GM18861 (cell line): ENCODE results near the gene CELSR2.

Experiments used
- ATAC-seq: cut with Tn5 transposase; IDR thresholded peaks from one replicate; pipeline ENCODE4 v1.9.1; 2021; ENCODE audit not compliant: unreplicated experiment

CELSR2 gene

DNA sequence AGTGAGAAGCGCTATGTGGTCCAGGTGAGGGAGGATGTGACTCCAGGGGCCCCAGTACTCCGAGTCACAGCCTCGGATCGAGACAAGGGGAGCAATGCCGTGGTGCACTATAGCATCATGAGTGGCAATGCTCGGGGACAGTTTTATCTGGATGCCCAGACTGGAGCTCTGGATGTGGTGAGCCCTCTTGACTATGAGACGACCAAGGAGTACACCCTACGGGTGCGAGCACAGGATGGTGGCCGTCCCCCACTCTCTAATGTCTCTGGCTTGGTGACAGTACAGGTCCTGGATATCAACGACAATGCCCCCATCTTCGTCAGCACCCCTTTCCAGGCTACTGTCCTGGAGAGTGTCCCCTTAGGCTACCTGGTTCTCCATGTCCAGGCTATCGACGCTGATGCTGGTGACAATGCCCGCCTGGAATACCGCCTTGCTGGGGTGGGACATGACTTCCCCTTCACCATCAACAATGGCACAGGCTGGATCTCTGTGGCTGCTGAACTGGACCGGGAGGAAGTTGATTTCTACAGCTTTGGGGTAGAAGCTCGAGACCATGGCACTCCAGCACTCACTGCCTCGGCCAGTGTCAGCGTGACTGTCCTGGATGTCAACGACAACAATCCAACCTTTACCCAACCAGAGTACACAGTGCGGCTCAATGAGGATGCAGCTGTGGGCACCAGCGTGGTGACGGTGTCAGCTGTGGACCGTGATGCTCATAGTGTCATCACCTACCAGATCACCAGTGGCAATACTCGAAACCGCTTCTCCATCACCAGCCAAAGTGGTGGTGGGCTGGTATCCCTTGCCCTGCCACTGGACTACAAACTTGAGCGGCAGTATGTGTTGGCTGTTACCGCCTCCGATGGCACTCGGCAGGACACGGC is 2.2 kb downstream of the CELSR2 start:
- ATAC-seq, result no peak

DNA sequence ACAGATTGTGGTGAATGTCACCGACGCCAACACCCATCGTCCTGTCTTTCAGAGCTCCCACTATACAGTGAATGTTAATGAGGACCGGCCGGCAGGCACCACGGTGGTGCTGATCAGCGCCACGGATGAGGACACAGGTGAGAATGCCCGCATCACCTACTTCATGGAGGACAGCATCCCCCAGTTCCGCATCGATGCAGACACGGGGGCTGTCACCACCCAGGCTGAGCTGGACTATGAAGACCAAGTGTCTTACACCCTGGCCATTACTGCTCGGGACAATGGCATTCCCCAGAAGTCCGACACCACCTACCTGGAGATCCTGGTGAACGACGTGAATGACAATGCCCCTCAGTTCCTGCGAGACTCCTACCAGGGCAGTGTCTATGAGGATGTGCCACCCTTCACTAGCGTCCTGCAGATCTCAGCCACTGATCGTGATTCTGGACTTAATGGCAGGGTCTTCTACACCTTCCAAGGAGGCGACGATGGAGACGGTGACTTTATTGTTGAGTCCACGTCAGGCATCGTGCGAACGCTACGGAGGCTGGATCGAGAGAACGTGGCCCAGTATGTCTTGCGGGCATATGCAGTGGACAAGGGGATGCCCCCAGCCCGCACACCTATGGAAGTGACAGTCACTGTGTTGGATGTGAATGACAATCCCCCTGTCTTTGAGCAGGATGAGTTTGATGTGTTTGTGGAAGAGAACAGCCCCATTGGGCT is 3.0 kb downstream of the CELSR2 start:
- no peak for ATAC-seq

DNA sequence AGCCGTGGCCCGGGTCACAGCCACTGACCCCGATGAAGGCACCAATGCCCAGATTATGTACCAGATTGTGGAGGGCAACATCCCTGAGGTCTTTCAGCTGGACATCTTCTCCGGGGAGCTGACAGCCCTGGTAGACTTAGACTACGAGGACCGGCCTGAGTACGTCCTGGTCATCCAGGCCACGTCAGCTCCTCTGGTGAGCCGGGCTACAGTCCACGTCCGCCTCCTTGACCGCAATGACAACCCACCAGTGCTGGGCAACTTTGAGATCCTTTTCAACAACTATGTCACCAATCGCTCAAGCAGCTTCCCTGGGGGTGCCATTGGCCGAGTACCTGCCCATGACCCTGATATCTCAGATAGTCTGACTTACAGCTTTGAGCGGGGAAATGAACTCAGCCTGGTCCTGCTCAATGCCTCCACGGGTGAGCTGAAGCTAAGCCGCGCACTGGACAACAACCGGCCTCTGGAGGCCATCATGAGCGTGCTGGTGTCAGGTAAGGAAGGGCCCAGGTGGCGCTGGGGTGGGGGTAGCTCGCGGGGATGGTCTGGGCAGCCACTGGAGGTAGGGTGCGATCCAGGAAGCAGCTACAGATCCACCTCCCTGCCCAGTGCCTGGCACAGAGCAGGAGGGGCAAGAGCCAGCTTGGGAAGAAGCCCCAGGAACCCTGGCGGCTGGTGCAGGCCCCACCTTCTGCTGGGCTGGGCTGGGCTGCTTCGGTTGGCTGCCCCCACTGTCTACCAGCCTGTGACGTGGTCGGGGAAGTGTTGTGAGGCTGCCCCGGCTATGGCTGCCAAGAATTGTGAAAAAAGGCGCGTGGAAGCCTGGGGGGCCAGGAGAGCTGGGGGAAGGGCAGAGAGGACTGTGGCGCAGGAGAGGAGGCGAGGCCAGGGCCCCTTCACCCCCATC is 3.8 kb downstream of the CELSR2 start:
- ATAC-seq, result no peak

DNA sequence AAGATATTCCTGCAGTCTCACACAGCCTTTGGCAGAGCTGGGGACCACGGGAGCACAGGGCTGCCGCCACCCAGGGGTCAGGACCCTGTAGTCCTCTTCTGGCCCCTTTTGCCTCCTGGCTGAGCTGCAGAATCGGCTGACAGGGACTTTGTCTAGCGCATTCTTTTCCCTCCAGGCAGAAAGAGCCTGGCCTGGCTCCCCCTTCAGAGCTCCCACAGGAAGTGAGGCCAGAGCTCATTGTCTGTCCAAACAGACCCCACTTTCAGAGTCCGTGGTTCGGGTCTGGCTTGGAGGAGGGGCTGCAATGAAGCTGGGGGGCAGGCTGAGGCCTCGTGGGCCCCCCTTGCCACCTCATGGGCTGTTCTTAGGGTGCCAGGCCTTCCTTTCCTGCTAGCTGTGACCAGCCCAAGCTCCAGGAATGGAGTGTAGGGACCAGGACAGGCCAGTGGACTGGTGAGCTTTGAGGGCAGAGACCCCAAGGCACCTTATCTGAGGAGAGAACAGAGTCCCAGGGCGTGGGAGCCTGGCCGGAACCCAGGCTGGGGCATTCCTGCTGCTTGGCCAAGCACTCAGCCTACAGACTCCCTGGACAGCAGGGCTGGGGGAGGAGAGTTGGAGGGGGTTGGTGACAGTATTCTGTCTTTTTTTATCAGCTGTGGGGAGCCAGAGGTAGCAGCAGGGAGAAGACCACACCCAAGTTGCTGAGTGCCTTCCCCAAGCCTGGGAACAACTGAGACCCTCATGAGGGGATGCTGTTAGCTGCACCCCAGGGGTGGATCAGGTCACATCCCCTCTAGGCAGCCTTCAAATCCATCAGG is 4.7 kb downstream of the CELSR2 start:
- ATAC-seq, result no peak

DNA sequence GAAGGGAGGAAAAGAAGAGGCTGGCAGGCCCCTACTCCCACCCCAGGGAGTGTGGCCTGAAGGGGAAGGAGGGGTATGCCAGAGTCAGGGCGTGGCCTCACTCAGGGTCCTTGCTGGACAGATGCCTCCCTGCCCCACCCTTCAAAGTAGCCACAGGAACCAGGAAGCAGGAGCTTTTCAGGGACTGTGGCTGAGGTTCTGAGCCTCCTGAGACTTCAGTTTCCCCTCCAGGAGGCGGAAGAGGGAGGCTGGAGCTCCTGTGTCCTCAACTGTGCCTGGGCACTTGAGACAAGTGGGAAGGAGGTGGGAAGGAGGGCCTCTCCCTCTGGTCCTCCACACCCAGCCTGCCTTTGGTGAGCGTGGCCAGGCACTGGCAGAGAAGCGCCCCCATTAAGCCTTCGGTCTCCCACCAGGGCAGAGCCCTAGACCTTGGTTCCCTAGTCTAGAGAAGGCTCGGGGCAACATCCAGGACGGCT is 5.3 kb downstream of the CELSR2 start:
- ATAC-seq, result no peak

DNA sequence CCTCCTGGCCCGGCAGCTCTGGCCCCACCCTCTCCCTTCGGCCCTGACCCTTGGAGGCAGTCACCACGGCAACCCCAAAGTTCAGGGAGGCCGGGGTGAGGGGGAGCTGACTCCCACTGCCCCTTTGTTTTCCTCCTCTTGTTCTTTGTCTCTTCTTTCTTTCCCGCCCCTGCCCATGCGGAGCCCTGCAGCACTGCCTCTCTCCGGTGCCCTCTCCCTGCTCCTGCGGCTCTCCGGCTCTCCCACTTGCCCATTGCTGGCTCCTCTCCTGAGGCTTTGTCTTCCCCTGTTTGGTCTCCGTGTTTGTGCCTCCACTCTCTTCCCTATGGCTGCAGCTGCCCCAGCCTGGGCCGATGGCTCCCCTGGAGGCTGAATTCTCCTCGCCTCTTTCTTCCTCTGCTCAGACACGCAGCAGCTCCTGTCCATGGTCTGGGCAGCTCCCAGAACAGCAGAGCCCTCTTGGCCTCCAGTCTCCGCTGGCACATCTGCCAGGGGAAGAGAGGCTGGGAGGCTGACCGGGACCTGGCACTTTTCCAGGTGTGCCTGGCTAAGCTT is 5.8 kb downstream of the CELSR2 start:
- no peak for ATAC-seq

DNA sequence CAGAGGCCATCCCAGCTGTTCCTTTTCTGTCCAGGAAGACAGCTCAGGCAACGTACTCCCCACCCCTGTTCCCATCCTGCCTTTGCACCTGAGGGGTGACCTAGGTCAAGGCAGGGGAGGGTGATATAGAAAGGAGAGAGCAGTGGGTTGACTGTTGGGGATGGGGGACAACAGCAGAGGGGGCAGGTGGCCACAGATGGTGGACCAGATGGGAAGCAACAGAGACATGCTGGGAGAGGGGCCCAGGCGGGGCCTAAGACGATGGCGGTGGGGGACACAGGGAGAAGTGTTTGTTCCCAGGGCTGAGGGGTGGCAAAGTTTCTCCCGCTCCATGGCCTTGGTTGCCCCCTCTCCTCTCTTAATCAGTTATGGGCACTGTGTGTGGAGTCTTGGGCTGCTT is 6.3 kb downstream of the CELSR2 start:
- ATAC-seq, result no peak

DNA sequence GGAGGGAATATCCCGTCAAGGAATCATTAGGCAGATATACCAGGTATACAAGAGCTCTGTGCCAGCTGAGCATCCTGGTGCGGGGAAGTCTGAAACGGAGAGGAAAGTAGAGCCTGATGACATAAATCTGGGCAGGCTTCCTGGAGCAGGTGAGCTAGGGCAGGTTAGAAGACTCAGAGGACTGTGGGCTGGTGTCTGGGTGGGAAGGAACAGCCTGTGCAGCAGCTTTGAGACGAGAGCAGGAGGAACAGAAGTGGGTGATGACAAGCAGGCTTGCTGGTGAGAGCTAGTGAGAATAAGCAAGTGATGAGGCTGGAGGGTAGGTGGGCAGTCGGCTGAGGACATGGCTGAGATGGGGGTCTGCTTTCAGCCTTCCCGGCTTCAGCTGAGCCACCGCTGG is 6.7 kb downstream of the CELSR2 start:
- no peak for ATAC-seq

DNA sequence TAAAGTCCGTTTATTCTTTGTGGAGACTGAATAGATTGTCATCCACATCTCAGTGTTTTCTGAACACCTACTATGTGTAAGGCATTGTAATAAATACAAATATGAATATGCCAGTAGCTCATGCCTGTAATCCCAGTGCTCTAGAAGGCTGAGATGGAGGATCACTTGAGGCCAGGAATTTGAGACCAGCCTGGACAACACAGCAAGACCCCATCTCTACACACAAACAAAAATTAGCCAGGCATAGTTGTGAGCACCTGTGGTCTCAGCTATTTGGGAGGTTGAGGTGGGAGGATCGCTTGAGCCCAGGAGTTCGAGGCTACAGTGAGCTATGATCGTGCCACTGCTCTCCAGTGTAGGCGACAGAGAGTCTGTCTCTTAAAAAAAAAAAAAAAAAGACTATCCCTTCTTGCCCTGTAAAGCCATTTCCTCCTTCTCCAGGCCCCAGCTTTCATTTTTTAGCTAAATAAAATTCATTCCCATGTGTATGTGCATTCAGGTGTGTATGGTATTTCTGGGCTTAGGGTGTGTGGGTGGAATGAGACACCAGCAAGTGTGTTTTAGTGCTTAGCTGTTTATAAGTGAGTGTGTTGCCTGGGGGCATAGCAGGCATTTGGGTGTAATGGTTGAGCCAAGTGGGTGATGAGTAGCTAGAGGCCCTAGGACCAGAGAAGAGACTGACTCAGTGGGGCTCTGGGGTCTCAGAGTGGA is 7.8 kb downstream of the CELSR2 start:
- no peak for ATAC-seq

DNA sequence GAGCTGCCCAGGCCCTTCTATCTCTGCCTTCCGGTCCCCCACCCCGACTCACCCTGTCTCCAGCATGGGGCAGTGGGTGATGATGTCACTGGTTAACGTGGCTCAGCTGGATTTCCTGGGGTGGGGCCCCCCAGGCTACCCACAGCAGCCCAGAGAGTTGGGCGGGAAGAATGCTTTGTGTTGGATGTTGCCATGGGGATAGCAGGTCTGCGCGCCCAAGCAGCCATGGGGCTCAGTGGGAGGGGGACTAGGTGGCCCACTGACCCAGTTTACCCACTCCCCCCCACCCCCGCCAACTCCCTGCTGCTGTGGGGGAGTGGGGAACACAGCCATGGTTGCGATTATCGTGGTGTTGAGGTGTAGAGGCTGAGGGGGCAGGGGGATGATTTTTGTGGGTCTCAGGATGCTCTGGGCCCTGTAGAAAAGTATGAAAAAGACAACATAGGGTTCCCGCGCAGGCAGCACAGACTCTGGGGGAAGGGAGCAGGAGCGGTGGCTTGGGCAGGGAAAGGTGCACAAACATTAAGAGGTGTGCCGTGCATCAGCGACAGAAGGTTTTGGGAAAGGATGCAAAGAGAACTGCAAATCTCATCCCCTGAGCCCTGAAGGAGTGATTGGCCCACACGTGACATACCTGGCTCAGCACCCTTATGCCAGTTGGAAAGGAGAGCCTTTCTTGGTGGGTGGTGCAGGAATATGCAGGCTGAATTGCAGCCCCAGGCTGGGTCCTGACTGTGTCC is 8.5 kb downstream of the CELSR2 start:
- ATAC-seq, result no peak

DNA sequence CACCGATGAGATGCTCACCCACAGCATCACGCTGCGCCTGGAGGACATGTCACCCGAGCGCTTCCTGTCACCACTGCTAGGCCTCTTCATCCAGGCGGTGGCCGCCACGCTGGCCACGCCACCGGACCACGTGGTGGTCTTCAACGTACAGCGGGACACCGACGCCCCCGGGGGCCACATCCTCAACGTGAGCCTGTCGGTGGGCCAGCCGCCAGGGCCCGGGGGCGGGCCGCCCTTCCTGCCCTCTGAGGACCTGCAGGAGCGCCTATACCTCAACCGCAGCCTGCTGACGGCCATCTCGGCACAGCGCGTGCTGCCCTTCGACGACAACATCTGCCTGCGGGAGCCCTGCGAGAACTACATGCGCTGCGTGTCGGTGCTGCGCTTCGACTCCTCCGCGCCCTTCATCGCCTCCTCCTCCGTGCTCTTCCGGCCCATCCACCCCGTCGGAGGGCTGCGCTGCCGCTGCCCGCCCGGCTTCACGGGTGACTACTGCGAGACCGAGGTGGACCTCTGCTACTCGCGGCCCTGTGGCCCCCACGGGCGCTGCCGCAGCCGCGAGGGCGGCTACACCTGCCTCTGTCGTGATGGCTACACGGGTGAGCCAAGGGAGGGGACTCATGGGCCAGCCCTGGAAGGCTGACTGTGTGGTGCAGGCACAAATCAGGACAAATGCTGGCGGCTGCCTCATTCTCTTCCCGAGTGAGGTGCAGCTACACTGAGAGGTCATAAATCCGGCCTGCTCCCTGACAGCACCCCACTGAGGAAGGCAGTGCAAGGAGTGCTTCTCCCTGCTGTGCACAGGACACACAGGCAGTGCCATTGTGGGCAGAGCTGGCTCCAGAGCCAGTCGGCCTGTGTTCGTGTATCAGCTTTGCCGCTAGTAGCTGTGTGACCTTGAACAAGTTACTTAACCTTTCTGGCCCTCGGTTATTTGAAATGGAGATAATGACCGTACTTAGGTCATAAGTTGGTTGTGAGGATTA is 9.4 kb downstream of the CELSR2 start:
- ATAC-seq, result no peak

DNA sequence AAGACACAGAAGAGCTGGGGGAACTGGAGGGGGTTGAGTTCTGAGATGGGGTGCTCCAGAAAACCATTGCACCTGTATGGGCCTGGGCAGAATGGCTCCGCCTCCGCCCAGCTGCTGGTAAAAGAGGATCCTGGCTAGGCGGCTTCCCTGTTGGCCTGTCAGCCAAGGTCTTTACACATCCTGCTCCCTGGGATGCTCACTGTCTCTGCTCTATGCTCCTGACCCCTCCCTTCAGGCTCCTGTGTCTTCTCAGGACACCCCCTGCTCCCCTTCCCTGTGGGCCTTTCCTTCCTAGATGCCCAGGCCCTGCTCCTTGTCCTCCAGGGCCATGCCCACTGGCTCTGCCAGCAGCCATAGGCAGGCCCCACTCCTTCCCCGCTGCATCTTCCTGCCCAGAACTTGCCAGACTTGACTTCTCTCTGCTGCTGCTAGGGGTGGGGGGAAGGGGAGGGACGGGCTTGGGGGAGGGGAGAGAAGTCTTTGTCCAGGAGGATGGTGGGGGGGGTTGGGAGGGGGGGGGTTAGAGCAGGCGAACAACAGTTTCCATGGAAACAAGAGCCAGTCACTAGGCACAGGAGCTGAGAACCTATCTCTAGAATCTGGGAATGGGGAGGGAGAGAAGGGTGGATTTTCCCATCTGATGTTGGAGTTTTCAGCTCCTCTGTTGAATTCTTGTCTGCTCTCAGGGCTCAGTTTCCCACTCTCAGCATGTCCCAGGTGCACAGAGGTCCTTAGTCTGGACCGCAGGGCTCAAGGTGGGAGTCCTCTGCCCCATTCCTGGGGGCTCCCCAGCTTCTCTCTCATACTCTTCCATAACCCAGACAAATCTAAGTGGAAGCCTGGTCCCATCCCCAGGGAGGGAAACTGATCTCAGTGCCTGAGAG is 10.6 kb downstream of the CELSR2 start:
- ATAC-seq, result no peak

DNA sequence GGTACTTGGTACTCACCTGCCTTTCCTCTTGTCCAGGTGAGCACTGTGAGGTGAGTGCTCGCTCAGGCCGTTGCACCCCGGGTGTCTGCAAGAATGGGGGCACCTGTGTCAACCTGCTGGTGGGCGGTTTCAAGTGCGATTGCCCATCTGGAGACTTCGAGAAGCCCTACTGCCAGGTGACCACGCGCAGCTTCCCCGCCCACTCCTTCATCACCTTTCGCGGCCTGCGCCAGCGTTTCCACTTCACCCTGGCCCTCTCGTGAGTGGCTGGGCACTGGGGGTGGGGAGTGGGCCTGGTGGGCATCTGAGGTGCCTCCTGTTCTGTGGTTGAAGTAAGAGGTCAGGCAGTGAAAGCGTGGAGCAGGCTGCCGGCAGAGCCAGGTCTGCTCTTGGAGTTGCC is 11.7 kb downstream of the CELSR2 start:
- ATAC-seq, result no peak

DNA sequence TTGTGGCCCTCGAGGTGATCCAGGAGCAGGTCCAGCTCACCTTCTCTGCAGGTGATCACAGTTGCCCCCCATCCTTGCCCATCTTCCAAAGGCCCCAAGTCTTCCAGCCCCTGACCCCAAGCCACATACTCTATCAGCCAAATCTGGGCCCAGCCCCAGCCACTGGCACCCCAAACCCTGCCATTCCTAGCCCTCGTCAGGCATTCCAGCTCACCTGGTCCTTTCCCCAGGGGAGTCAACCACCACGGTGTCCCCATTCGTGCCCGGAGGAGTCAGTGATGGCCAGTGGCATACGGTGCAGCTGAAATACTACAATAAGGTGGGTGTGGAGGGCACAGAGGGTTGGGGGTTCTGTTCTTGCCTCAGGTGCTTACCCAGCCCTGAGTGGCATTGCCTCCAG is 12.2 kb downstream of the CELSR2 start:
- ATAC-seq, result no peak

DNA sequence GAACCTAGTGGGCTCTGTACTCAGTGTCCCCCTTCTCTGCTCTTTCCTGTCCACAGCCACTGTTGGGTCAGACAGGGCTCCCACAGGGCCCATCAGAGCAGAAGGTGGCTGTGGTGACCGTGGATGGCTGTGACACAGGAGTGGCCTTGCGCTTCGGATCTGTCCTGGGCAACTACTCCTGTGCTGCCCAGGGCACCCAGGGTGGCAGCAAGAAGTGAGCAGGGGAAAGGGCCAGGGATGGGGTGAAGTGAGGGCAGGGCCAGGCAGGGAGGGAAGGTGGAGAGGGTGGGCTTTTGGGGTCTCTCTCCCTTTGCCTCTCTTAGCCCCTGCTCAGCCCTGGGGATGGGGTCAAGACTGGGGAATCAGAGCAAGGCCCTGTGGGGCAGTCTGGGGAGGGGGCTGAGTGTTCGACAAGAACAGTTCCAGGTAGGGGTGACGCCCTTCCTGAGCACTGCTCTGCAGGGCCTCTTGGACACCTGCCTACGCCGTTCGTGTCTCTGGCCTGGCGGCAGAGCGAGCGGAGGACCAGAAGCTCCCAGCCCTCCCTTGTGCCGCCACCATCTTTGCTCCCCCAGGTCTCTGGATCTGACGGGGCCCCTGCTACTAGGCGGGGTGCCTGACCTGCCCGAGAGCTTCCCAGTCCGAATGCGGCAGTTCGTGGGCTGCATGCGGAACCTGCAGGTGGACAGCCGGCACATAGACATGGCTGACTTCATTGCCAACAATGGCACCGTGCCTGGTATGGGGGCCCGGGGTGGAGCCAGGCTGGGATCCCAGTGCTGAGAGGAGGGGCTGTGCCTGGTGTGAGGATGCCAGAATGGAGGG is 13.1 kb downstream of the CELSR2 start:
- ATAC-seq, result no peak

DNA sequence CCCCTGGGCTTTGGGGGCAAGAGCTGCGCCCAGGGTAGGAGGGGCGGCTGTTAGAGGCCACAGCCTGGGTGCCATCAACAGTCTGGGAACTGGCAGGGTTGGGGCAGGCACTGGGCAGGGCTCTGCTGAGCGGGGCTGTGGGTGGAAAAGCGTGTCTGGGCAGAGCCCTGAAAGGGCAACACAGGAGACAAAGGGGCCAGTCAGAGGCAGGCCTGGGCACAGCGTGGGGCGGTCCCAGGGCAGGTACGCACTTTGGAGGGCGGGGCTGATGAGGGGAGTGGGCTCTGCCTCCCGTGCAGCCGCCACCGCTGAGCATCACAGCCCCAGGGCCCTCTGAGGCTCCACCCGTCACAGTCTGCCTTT is 13.9 kb downstream of the CELSR2 start:
- no peak for ATAC-seq
